Fibroblast of skin of left quadriceps (primary cell): ENCODE data around the gene ZFP62.
A peak's percentile ranks its signal among the peaks of the same experiment; 100 is the strongest.
"Not testable (repeated sequence)": the region's sequence is repeated elsewhere in the genome, so short reads cannot be mapped to it uniquely, and the experiment has no call there.

Experiments used
- DNase-seq, 2 experiments: peaks; one replicate each; pipeline ENCODE4 v3.0.0-alpha.2; 2013; ENCODE audit warnings: low read depth in 2 of 2

Gene ZFP62

GRCh38 chr5:180830253-180831138, 30.6 kb downstream of the ZFP62 start:
- no peak for DNase-seq

- DNase-seq: no peak
Measured at GRCh38 chr5:180829726-180830125, 31.4 kb downstream of the ZFP62 start.

- not testable (repeated sequence) for DNase-seq
Measured at GRCh38 chr5:180828756-180829531, 32.1 kb downstream of the ZFP62 start.

- not testable (repeated sequence) for DNase-seq
Measured at GRCh38 chr5:180827374-180827773, 33.7 kb downstream of the ZFP62 start.

- peak in 1 of 2 experiments; percentile 26 for DNase-seq
Measured at GRCh38 chr5:180825768-180826525, 35.1 kb downstream of the ZFP62 start.

- no peak for DNase-seq
Measured at GRCh38 chr5:180824630-180825476, 36.2 kb downstream of the ZFP62 start.

- DNase-seq: no peak
Measured at GRCh38 chr5:180823940-180824629, 37.0 kb downstream of the ZFP62 start.

- no peak for DNase-seq
Measured at GRCh38 chr5:180823346-180823745, 37.7 kb downstream of the ZFP62 start.

- no peak for DNase-seq
Measured at GRCh38 chr5:180821538-180821937, 39.5 kb downstream of the ZFP62 start.

- no peak for DNase-seq
Measured at GRCh38 chr5:180820788-180821321, 40.2 kb downstream of the ZFP62 start.

- no peak for DNase-seq
Measured at GRCh38 chr5:180818677-180819341, 42.3 kb downstream of the ZFP62 start.

GRCh38 chr5:180817893-180818674, 43.0 kb downstream of the ZFP62 start:
- DNase-seq: no peak

GRCh38 chr5:180816608-180817534, 44.2 kb downstream of the ZFP62 start:
- DNase-seq: no peak

- DNase-seq: no peak
Measured at GRCh38 chr5:180815293-180815917, 45.7 kb downstream of the ZFP62 start.

- DNase-seq: no peak
Measured at GRCh38 chr5:180813420-180813819, 47.7 kb downstream of the ZFP62 start.

GRCh38 chr5:180811623-180812124, 49.4 kb downstream of the ZFP62 start:
- DNase-seq: no peak
